ENCODE data around the gene AK8.

DNA sequence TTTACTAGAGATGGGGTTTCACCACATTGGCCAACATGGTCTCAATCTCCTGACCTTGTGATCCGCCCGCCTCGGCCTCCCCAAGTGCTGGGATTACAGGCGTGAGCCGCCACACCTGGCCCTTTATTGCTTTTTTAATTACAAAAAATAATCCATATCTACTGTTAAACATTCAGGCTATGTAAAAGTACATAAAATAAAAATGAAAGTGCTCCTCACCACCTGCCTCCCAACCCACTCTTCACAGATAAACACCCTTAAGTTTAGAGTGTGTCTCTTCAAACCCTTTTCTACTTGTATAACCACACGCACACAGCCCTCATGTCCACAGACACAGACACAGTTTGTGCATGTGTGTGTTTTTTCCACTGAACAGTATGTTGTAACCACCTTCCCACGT is 49.6 kb upstream of the AK8 start:
- TF ChIP-seq, protein P1, sequence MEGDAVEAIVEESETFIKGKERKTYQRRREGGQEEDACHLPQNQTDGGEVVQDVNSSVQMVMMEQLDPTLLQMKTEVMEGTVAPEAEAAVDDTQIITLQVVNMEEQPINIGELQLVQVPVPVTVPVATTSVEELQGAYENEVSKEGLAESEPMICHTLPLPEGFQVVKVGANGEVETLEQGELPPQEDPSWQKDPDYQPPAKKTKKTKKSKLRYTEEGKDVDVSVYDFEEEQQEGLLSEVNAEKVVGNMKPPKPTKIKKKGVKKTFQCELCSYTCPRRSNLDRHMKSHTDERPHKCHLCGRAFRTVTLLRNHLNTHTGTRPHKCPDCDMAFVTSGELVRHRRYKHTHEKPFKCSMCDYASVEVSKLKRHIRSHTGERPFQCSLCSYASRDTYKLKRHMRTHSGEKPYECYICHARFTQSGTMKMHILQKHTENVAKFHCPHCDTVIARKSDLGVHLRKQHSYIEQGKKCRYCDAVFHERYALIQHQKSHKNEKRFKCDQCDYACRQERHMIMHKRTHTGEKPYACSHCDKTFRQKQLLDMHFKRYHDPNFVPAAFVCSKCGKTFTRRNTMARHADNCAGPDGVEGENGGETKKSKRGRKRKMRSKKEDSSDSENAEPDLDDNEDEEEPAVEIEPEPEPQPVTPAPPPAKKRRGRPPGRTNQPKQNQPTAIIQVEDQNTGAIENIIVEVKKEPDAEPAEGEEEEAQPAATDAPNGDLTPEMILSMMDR (IDR thresholded peaks at IDR 0.05) = no peak
- TF ChIP-seq POLR2A (IDR thresholded peaks at IDR 0.05) = no peak
